ENCODE data around the gene PAPSS2. TPM values are rescaled to one million over a fixed set of nuclear protein-coding genes. Genes with fewer than 3 reads are reported as not detected.
A peak's percentile ranks its signal among the peaks of the same experiment; 100 is the strongest.

Gene PAPSS2
- total RNA-seq, 1 experiment from 2014 or later: 1.5 TPM

DNA sequence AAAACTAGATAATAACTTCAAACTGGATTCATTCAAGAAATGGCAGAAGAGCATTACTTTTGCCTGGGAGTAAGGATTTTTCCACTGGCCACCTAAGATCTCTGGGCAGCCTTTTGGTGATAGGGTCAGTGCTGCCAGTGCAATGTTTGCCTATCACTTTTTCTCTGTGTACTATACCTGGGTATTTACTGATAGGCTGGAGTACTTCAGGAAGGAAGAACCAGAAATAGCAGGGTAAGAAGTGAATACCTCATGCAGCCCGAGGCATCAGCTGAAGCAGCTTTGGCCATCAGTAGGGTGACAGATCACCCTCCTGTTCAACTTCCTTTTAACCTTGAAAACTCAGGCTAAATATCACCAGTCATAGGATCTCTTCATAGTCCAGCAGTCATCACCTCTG, 5.5 kb upstream of the PAPSS2 start:
- no peak overlapping the region for H3K4me3 ChIP-seq
- H3K36me3 ChIP-seq: no peaks in the 10 kb centered on the region
- no peaks in the 10 kb centered on the region for H3K4me1 ChIP-seq
- no peaks in the 10 kb centered on the region for H3K27me3 ChIP-seq
- no peak overlapping the region for H3K27ac ChIP-seq
- no peak for DNase-seq
- no peaks in the 10 kb centered on the region for H3K9me3 ChIP-seq (replicated peaks)

- Histone ChIP-seq H3K36me3 (no peaks in the 10 kb centered on the region), H3K27me3 (no peaks in the 10 kb centered on the region), H3K9me3 (replicated peaks) (no peaks in the 10 kb centered on the region), H3K27ac (no peak overlapping the region), H3K4me1 (no peaks in the 10 kb centered on the region), H3K4me3 (no peak overlapping the region)
- DNase-seq: peak; percentile 18 to 64
Measured at GRCh38 chr10:87656431-87657072, 3.1 kb upstream of the PAPSS2 start.

DNA sequence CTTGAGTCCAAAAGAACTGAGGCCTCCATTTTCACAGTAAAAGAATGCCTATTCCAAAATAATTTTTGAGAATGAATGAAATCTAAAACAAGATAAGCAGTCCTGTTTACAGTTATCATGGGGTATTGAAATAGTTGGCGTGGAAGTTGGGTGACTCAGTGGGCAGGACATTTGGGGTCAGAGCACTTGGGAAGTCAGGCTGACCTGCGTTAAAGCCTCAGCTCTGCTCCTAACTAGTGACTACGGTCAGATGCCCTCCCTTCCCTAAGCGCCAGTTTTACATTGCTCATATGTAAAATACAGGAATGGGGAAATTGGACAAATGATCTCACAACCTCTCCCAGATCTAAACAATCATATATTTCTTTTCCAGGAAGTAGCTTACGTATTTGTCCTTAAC, 2.3 kb upstream of the PAPSS2 start:
- Histone ChIP-seq H3K4me1 (no peaks in the 10 kb centered on the region), H3K27me3 (no peaks in the 10 kb centered on the region), H3K4me3 (no peak overlapping the region), H3K36me3 (no peaks in the 10 kb centered on the region), H3K9me3 (replicated peaks) (no peaks in the 10 kb centered on the region), H3K27ac (no peak overlapping the region)
- DNase-seq: no peak

DNA sequence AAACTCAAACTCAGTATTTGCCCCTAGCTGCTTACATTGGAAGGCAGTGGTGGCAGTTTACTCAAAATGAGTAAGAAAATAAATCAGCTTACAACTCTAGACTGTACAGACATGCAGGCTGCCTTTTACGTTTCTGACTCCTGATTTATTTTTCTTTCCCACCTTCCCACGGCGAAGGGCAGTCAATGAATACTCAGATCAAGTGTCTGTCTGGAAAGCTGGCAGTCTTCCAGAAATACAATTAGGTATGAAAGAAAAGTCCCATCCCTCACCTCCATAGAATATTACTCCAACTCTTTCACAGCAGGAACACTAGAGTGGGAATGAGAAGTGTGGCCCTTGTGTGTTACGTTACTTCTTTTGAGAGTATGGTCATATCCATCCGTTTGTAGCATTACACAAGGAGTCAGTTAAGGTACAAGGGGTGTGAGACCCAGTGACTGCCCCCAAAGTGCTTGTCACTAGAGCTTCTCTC, 1.3 kb upstream of the PAPSS2 start:
- no peak for DNase-seq
- H3K36me3 ChIP-seq: no peaks in the 10 kb centered on the region
- H3K4me1 ChIP-seq: no peaks in the 10 kb centered on the region
- no peak overlapping the region for H3K4me3 ChIP-seq
- H3K27me3 ChIP-seq: no peaks in the 10 kb centered on the region
- no peaks in the 10 kb centered on the region for H3K9me3 ChIP-seq (replicated peaks)
- H3K27ac ChIP-seq: no peak overlapping the region

DNA sequence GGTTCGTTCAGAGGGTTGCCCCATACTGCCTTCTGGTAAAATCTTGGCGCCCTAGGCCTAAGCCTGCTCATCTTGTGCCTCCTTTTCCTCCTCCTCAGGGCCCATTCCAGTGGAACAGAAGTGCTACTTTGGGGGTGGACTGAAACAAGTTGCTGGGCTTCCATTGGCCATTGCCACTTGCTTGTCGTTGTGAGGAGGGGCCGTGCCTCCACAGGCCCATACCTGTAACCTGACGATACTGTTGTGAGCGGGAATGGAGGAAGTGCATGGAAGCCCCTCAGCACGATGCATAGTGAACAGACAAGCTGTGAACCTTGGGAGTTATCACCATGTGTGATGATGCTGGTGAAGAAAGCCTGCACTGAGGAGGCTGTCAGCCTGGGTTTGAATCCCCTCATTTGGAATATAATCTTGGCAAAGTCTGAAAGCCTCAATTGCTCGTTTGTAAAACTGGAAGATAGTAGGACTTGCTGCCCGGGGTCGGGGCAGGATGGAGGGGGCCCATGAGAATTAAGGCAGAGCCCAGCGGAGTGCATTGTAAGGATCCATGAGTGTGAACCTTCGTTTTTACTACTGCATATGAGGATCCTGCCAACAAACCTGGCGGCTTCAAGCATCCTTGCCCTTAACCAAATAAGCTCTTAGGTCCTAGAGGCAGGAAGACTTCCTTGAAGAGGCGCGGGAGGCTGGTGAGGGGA, 671 bp upstream of the PAPSS2 start:
- Histone ChIP-seq H3K27ac (no peak overlapping the region), H3K9me3 (replicated peaks) (no peaks in the 10 kb centered on the region), H3K4me1 (no peaks in the 10 kb centered on the region), H3K27me3 (no peaks in the 10 kb centered on the region), H3K36me3 (no peaks in the 10 kb centered on the region), H3K4me3 (peak overlapping the region; percentile 63; the same call in 1 of the 2 replicates)
- DNase-seq: no peak

DNA sequence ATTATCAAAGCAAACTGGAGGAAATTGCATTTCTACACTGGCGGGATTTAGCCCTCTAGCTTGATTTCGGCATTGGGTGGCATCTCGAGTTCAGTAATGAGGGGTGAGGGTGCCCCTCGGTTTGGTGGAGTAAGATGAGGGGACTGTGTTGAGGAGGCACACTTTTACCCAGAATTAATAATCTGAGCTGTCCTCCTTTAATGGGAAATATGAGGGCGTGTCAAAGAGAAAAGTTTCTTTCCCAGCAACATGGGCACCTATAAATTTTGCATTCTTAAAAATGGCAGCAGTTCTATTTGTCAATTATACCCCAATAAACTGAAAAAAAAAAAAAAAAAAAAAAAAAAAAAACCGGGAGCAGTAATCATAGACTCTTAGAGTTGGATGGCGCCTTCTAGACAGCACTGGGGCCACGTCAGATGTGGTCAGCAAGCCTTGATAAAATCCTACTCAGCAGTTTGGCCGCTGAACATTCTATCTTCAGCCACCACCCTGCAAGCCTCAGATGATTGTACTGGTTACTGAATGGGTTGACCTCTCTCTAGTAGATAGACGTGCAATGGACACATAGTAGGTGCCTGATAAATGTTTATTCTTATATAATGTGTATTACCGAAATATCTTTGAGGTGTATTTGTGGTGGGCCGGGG, 931 bp downstream of the PAPSS2 start:
- no peaks in the 10 kb centered on the region for H3K36me3 ChIP-seq
- no peaks in the 10 kb centered on the region for H3K9me3 ChIP-seq (replicated peaks)
- H3K27ac ChIP-seq: no peak overlapping the region
- no peaks in the 10 kb centered on the region for H3K27me3 ChIP-seq
- H3K4me1 ChIP-seq: no peaks in the 10 kb centered on the region
- peak in 1 of 2 experiments; percentile 14 for DNase-seq
- peak overlapping the region; percentile 63 for H3K4me3 ChIP-seq

DNA sequence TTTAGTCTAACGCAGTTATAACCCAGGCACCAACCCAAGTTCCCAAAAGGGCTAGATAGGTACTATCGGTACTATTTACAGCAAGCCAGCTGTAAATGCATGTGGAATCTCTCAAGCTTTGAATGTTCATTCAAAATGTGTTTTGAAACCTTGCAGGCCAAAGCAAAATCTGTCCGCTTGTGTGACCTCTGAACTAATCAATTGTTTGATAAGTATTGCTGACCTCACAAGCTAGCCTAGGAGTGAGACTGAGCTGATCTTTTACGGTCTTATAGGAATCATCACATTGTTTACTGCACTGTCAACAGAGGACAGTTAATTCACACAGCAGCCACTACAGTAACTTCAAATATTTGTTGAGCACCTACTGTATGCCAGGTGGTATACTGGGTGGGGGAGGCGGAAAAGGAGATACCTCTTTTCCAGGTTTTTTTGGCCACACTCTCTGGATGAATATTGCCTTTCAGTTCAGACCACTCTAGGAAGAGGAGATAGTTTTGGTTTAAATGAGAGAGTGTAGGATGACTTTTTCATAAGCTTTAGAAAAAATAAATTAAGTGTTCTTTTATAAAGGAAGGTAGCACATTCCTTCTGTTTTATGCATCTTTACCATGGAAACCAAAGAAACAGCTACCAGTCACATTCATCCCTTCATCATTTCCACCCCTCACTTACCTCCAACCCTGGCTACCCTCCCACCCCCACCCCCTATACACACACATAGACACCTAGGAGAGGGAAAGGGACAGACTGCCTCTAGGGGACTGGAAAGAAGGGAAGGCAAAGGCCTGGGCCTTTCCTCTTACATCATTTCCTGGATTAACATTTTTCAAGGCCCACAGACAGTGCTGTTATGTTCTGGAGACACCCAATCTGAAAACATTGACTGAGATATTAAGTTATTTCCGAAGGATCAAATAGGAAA, 2.4 kb downstream of the PAPSS2 start:
- Histone ChIP-seq H3K27ac (no peak overlapping the region), H3K27me3 (no peaks in the 10 kb centered on the region), H3K4me1 (no peaks in the 10 kb centered on the region), H3K36me3 (no peaks in the 10 kb centered on the region), H3K9me3 (replicated peaks) (no peaks in the 10 kb centered on the region), H3K4me3 (no peak overlapping the region)
- DNase-seq: peak in 1 of 2 experiments; percentile 8

DNA sequence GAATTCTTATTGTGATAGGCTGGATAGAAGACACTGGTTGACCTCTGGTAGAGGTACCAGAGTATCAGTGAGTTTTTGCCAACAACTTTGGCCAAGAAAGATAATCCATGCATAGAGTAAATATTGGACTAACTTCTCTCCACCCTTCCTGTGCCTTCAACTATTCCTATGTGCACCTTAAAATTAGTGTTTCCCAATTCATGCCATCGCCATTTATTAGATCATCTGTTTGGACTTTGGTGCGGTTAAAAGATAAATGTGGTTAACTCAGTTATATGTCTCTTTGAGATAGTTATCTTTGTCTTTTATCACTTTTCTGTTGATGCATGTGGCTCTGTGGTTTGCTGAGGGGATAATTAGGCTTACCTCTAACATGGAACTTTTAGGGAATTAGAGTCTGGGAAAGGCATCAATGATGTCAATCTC, 4.6 kb downstream of the PAPSS2 start:
- Histone ChIP-seq H3K27ac (no peak overlapping the region), H3K9me3 (replicated peaks) (no peaks in the 10 kb centered on the region), H3K36me3 (no peaks in the 10 kb centered on the region), H3K4me1 (no peaks in the 10 kb centered on the region), H3K4me3 (no peak overlapping the region), H3K27me3 (no peaks in the 10 kb centered on the region)
- DNase-seq: no peak

DNA sequence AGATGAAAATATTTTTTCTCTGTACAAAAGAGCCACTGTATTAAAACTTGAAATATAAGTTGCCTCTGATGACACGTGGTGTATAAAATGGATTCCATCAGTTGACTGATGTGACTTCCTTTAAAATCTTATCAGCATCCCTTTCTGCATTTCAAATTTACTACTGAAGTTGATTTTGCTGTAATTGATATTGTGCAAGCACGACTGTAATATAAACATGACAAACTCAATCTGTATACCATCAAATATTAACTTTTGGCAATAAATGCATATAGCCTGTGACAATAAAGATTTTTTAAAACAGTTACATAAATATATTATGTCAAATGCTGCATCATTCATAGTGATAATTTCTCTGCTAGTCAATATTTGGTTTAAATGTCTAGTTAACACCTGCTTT, 7.8 kb downstream of the PAPSS2 start:
- H3K27me3 ChIP-seq: no peaks in the 10 kb centered on the region
- H3K27ac ChIP-seq: no peak overlapping the region
- DNase-seq: no peak
- no peaks in the 10 kb centered on the region for H3K36me3 ChIP-seq
- no peaks in the 10 kb centered on the region for H3K9me3 ChIP-seq (replicated peaks)
- no peaks in the 10 kb centered on the region for H3K4me1 ChIP-seq
- H3K4me3 ChIP-seq: no peak overlapping the region

GRCh38 chr10:87668324-87669074, 8.8 kb downstream of the PAPSS2 start:
- H3K4me3 ChIP-seq: no peak overlapping the region
- no peaks in the 10 kb centered on the region for H3K27me3 ChIP-seq
- H3K4me1 ChIP-seq: no peaks in the 10 kb centered on the region
- H3K9me3 ChIP-seq (replicated peaks): no peaks in the 10 kb centered on the region
- DNase-seq: no peak
- H3K27ac ChIP-seq: no peak overlapping the region
- no peaks in the 10 kb centered on the region for H3K36me3 ChIP-seq

DNA sequence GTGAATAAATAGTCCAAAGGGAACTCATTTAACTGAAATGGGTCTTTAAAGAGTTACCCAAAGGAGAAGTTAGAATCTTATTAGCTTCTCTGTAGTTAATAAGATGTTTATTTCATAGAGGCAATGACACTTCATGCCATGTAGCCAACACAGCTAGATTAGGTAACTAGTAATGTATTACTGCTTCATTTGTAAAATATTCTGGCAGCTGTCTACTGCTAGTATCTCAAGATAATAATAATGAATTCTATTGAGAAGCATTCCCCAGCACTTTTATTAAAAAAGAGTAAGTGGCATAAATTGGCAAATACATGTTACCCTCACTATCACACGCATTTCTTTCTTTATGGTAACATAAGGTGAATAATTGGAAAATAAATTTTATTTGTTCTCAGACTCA, 10.1 kb downstream of the PAPSS2 start:
- H3K27me3 ChIP-seq: no peaks in the 10 kb centered on the region
- no peak overlapping the region for H3K27ac ChIP-seq
- no peaks in the 10 kb centered on the region for H3K9me3 ChIP-seq (replicated peaks)
- H3K36me3 ChIP-seq: no peaks in the 10 kb centered on the region
- no peak for DNase-seq
- no peaks in the 10 kb centered on the region for H3K4me1 ChIP-seq
- H3K4me3 ChIP-seq: no peak overlapping the region

DNA sequence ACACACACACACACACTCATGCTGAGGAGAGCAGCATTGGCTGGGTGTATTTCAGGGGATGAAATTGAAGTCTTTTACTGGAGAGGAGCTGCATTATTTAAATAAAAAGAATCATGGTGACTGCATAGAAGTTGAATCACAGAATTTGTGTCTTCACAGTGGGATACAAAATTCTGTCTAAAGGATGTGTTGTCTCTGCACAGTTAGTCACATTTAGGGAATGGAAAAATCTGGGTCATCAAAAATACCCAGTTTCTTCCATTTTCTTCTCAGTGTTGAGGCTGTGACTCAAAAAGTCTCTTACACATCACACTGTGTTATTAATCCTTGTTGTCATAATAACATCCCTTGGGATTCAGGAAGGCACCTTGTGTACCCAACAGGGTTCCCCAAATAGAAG, 10.9 kb downstream of the PAPSS2 start:
- DNase-seq: no peak
- no peak overlapping the region for H3K27ac ChIP-seq
- no peaks in the 10 kb centered on the region for H3K4me1 ChIP-seq
- no peaks in the 10 kb centered on the region for H3K27me3 ChIP-seq
- no peaks in the 10 kb centered on the region for H3K9me3 ChIP-seq (replicated peaks)
- H3K36me3 ChIP-seq: no peaks in the 10 kb centered on the region
- H3K4me3 ChIP-seq: no peak overlapping the region

GRCh38 chr10:87671139-87671815, 11.6 kb downstream of the PAPSS2 start:
- Histone ChIP-seq H3K9me3 (replicated peaks) (no peaks in the 10 kb centered on the region), H3K27me3 (no peaks in the 10 kb centered on the region), H3K4me3 (no peak overlapping the region), H3K4me1 (no peaks in the 10 kb centered on the region), H3K27ac (no peak overlapping the region), H3K36me3 (no peaks in the 10 kb centered on the region)
- no peak for DNase-seq

DNA sequence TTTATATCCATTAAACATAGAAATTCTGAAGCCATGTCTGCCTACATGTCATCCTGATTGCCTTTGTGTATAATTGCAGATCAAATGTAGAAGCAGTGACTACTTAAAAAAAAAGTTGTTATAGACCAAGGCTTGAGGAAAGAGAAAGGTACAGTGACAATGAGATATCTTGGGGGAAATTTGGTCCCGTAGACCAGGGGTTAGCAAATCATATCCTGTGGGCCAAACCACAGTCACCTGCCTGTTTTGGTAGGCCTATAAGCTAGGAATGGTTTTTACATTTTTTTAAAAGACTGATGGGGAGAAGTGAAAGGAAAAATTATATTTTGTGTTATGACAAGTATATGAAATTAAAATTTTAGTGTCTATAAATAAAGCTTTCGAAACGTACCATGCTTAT, 12.9 kb downstream of the PAPSS2 start:
- DNase-seq: no peak
- Histone ChIP-seq H3K27me3 (no peaks in the 10 kb centered on the region), H3K27ac (no peak overlapping the region), H3K9me3 (replicated peaks) (no peaks in the 10 kb centered on the region), H3K4me3 (no peak overlapping the region), H3K36me3 (no peaks in the 10 kb centered on the region), H3K4me1 (no peaks in the 10 kb centered on the region)

Measured in SJCRH30 (cell line).